ENCODE measurements around the gene ODF2L.

GRCh38 chr1:86435327-86435726 lies 39.2 kb upstream of the ODF2L start:
- TF ChIP-seq ZNF512 (CRISPR knock-in tag; IDR thresholded peaks at IDR 0.05; ENCODE audit: borderline replicate concordance) (no peak), ZNF416 (CRISPR knock-in tag; IDR thresholded peaks at IDR 0.05) (no peak), NR3C1 (CRISPR knock-in tag; conservative IDR thresholded peaks at IDR 0.05; ENCODE audit: low read depth) (no peak), CTCF (IDR thresholded peaks at IDR 0.05) (no peak), FOXP4 (CRISPR knock-in tag; IDR thresholded peaks at IDR 0.05) (no peak)

Measured in WTC11 (cell line).